LNCAP (cell line): ENCODE results near the gene BAIAP2.

ENCODE experiments used
- CTCF ChIP-seq: fragments of 450-650 bp; IDR thresholded peaks from 2 replicates; pipeline ENCODE4 v1.5.1; 2017; ENCODE audit warnings: mild to moderate bottlenecking

BAIAP2 gene

GRCh38 chr17:81050645-81051625 lies 16.0 kb downstream of the BAIAP2 start:
- TF ChIP-seq CTCF, result no peak

- no peak for TF ChIP-seq CTCF
Observed at GRCh38 chr17:81052199-81052997, 17.4 kb downstream of the BAIAP2 start.

GRCh38 chr17:81053041-81053970 lies 18.4 kb downstream of the BAIAP2 start:
- no peak for TF ChIP-seq CTCF

GRCh38 chr17:81054308-81054707 lies 19.4 kb downstream of the BAIAP2 start:
- TF ChIP-seq CTCF, result no peak

GRCh38 chr17:81054881-81055370 lies 20.0 kb downstream of the BAIAP2 start:
- TF ChIP-seq CTCF, result no peak

- no peak for TF ChIP-seq CTCF
Observed at GRCh38 chr17:81056312-81056711, 21.4 kb downstream of the BAIAP2 start.
